GM12874 (cell line): Measurements from ENCODE around the gene CERS6.

ENCODE experiments used
- CTCF ChIP-seq: IDR thresholded peaks from 2 replicates; pipeline ENCODE4 v1.5.1; 2011; ENCODE audit warnings: low read depth, mild to moderate bottlenecking, control low read depth, low read length, moderate library complexity; ENCODE audit not compliant: insufficient read depth

CERS6 gene

GRCh38 chr2:168642873-168643272 is 186.8 kb downstream of the CERS6 start:
- no peak for TF ChIP-seq CTCF

GRCh38 chr2:168643979-168644378 is 187.9 kb downstream of the CERS6 start:
- no peak for TF ChIP-seq CTCF

- no peak for TF ChIP-seq CTCF
Observed at GRCh38 chr2:168645696-168646338, 189.7 kb downstream of the CERS6 start.

- TF ChIP-seq CTCF = no peak
Observed at GRCh38 chr2:168649105-168649504, 193.0 kb downstream of the CERS6 start.

GRCh38 chr2:168649562-168649961 is 193.5 kb downstream of the CERS6 start:
- TF ChIP-seq CTCF = no peak

- no peak for TF ChIP-seq CTCF
Observed at GRCh38 chr2:168650139-168650538, 194.1 kb downstream of the CERS6 start.

- TF ChIP-seq CTCF = no peak
Observed at GRCh38 chr2:168650781-168651180, 194.7 kb downstream of the CERS6 start.
